Smooth muscle cell (in vitro differentiated cells): Measurements from ENCODE around the gene TPX2. TPM values are rescaled to one million over a fixed set of nuclear protein-coding genes. Genes with fewer than 3 reads are reported as not detected.

Experiments used
- DNase-seq: peaks from one replicate; lab custom pipeline; 2025; ENCODE audit not compliant: unreplicated experiment; lab: John Stamatoyannopoulos, UW
- H2AFZ ChIP-seq: fragments of 200-600 bp; sonication (generic); 2 replicates; pipeline ENCODE4 v1.6.0; 2016; ENCODE audit warnings: antibody characterized with exemption, low read depth, mild to moderate bottlenecking
- H3F3A ChIP-seq: fragments of 200-600 bp; sonication (generic); 2 replicates; pipeline ENCODE4 v1.6.0; 2017; ENCODE audit warnings: antibody characterized with exemption, low read depth
- H3K27ac ChIP-seq: fragments of 200-600 bp; sonication (generic); 2 replicates; pipeline ENCODE4 v1.5.1; 2016; ENCODE audit warnings: low read depth, mild to moderate bottlenecking
- H3K27me3 ChIP-seq: fragments of 200-600 bp; sonication (generic); 2 replicates; pipeline ENCODE4 v1.6.1; 2016; ENCODE audit warnings: low read depth, mild to moderate bottlenecking
- H3K36me3 ChIP-seq: fragments of 200-600 bp; sonication (generic); 2 replicates; pipeline ENCODE4 v1.5.1; 2016; ENCODE audit warnings: low read depth
- H3K4me1 ChIP-seq: fragments of 200-600 bp; sonication (generic); 2 replicates; pipeline ENCODE4 v1.5.1; 2016; ENCODE audit warnings: low read depth
- H3K4me2 ChIP-seq: fragments of 200-600 bp; sonication (generic); 2 replicates; pipeline ENCODE4 v1.6.0; 2016; ENCODE audit warnings: mild to moderate bottlenecking
- H3K4me3 ChIP-seq: fragments of 200-600 bp; sonication (generic); 2 replicates; pipeline ENCODE4 v1.5.1; 2016; ENCODE audit warnings: mild to moderate bottlenecking
- H3K79me2 ChIP-seq: fragments of 200-600 bp; sonication (generic); 2 replicates; pipeline ENCODE4 v1.6.0; 2016; ENCODE audit warnings: low read depth, mild to moderate bottlenecking
- H3K9ac ChIP-seq: fragments of 200-600 bp; sonication (generic); 2 replicates; pipeline ENCODE4 v1.6.0; 2016; ENCODE audit warnings: low read depth
- H3K9me3 ChIP-seq: fragments of 200-600 bp; sonication (generic); replicated peaks from 2 replicates; pipeline ENCODE4 v1.5.1; 2016; ENCODE audit warnings: low read depth
- H4K20me1 ChIP-seq: fragments of 200-600 bp; sonication (generic); 2 replicates; pipeline ENCODE4 v1.6.0; 2016; ENCODE audit warnings: low read depth
- WGBS: methylation state at CpG from one replicate; pipeline ENCODE4 v1.1.7; 2016; ENCODE audit warnings: low lambda C conversion rate; 5-methylcytosine and 5-hydroxymethylcytosine counted together
- polyA plus RNA-seq: library from polyadenylated mRNA; unstranded; fragments of >200 nt; fragmentation: Nextera tagmentation; extraction: Ambion mirVana; gene quantifications from 2 replicates; pipeline ENCODE4 v1.2.1, GENCODE V29; 2016
- total RNA-seq: library from RNA; depleted of rRNA; stranded (reverse); fragments of >200 nt; gene quantifications from 2 replicates; pipeline ENCODE4 v1.2.3, GENCODE V29; 2014
- TF ChIP-seq, protein P1 (sequence below): fragments of 200-600 bp; sonication (generic); IDR thresholded peaks from 2 replicates; pipeline ENCODE4 v1.5.1; 2017; ENCODE audit warnings: borderline replicate concordance, mild to moderate bottlenecking, antibody characterized with exemption; ENCODE audit not compliant: insufficient read depth, poor library complexity, severe bottlenecking

TPX2 gene
- total RNA-seq = 24.5 and 28.3 TPM in 2 replicates
- 18.7 and 21.7 TPM in 2 replicates for polyA plus RNA-seq

DNA sequence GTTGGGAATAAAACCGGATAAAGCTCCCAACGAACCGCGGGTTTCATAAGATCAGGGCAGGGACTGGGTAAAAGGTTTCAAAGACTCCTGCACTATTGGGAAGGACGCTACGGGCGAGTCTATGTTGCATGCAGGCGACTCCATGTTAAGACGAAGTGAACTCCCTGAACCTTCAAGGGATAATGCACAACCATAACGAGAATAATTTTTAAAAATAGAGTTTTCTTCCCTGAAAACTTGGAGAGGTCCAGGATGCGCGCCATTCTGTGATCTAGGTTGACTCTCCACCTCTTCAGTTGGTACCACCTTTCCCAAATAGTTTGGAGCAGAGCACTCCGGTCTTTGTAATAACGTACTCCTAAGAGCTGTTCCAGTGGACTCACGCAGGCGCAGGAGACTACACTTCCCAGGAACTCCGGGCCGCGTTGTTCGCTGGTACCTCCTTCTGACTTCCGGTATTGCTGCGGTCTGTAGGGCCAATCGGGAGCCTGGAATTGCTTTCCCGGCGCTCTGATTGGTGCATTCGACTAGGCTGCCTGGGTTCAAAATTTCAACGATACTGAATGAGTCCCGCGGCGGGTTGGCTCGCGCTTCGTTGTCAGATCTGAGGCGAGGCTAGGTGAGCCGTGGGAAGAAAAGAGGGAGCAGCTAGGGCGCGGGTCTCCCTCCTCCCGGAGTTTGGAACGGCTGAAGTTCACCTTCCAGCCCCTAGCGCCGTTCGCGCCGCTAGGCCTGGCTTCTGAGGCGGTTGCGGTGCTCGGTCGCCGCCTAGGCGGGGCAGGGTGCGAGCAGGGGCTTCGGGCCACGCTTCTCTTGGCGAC, at the start of gene TPX2:
Gene TPX2, plus strand, starts transcription at position 562 of the 821 bp plus-strand sequence. CDS start 18,187 bp downstream, outside the sequence.
- Histone ChIP-seq H2AFZ (peak within 1 kb of the TSS; percentile 93), H3K27ac (peak within 1 kb of the TSS; percentile 52), H3F3A (no peaks in the 10 kb centered on the region), H4K20me1 (no peaks in the 10 kb centered on the region), H3K27me3 (no peaks in the 10 kb centered on the region), H3K4me3 (peak within 1 kb of the TSS; percentile 77), H3K9me3 (no peaks in the 10 kb centered on the region), H3K4me2 (peak within 1 kb of the TSS; percentile 94), H3K36me3 (no peaks in the 10 kb centered on the region), H3K4me1 (peaks cover 11% of the 10 kb centered on the region), H3K79me2 (peaks cover 43% of the 10 kb centered on the region), H3K9ac (peak within 1 kb of the TSS; percentile 72)
- TF ChIP-seq, protein P1, sequence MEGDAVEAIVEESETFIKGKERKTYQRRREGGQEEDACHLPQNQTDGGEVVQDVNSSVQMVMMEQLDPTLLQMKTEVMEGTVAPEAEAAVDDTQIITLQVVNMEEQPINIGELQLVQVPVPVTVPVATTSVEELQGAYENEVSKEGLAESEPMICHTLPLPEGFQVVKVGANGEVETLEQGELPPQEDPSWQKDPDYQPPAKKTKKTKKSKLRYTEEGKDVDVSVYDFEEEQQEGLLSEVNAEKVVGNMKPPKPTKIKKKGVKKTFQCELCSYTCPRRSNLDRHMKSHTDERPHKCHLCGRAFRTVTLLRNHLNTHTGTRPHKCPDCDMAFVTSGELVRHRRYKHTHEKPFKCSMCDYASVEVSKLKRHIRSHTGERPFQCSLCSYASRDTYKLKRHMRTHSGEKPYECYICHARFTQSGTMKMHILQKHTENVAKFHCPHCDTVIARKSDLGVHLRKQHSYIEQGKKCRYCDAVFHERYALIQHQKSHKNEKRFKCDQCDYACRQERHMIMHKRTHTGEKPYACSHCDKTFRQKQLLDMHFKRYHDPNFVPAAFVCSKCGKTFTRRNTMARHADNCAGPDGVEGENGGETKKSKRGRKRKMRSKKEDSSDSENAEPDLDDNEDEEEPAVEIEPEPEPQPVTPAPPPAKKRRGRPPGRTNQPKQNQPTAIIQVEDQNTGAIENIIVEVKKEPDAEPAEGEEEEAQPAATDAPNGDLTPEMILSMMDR = no peak
- DNase-seq = peak; percentile 66
- under 1% methylated on average over 54 of the region's 54 CpGs for WGBS

- H3K9me3 ChIP-seq = no peaks in the 10 kb centered on the region
- DNase-seq = no peak
- H3K4me2 ChIP-seq = no peak overlapping the region
- no peaks in the 10 kb centered on the region for H3K27me3 ChIP-seq
- WGBS = 92% methylated on average over 3 of the region's 3 CpGs
- H3K79me2 ChIP-seq = peaks cover 54% of the 10 kb centered on the region
- no peak overlapping the region for H3K27ac ChIP-seq
- H3K36me3 ChIP-seq = no peaks in the 10 kb centered on the region
- TF ChIP-seq, protein P1 = no peak
- no peak overlapping the region for H3K9ac ChIP-seq
- H3F3A ChIP-seq = no peaks in the 10 kb centered on the region
- H3K4me3 ChIP-seq = no peak overlapping the region
- H3K4me1 ChIP-seq = peaks cover 12% of the 10 kb centered on the region
- peaks cover 26% of the 10 kb centered on the region for H4K20me1 ChIP-seq
- H2AFZ ChIP-seq = no peak overlapping the region
Measured at GRCh38 chr20:31690124-31690666, 48.9 kb upstream of the TPX2 start.

DNA sequence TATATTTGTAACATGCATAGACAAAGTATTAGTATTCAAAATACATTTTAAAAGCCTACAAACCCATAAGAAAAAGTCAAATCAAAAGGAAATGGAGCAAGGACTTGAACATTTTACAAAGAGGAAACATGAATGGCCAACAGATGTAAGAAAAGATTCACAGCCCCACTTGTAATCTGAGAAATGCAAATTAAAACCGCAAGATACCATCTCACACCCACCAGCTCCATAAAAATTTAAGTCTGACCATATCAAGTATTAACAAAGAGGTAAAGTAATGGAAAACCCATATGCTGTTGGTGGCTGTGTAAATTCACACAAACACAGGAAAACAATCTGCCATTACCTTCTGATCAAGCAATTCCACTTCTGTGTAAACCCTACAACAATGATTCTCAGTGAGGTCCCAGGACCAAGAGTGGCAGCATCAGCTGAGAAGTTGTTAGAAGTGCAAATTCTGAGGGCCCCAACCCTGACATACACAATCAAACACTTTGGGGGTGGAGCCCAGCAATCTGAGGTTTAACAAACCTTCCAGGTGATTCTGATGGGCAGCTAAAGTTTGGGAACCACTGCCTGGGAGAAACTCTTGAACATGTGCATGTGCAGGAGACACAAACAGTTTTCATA, 47.3 kb upstream of the TPX2 start:
- Histone ChIP-seq H4K20me1 (peaks cover 21% of the 10 kb centered on the region), H3K4me3 (no peak overlapping the region), H3K4me1 (peaks cover 12% of the 10 kb centered on the region), H3K36me3 (no peaks in the 10 kb centered on the region), H3F3A (no peaks in the 10 kb centered on the region), H3K27me3 (no peaks in the 10 kb centered on the region), H3K79me2 (peaks cover 66% of the 10 kb centered on the region), H3K9me3 (no peaks in the 10 kb centered on the region), H3K9ac (no peak overlapping the region), H2AFZ (no peak overlapping the region), H3K4me2 (peak overlapping the region; percentile 26), H3K27ac (no peak overlapping the region)
- TF ChIP-seq, protein P1 = no peak
- no peak for DNase-seq
- WGBS = 51% methylated on average over 1 of the region's 1 CpG
